Colonic mucosa (tissue), 4 donors: ENCODE measurements around the gene NCR2. TPM values are rescaled to one million over a fixed set of nuclear protein-coding genes. Genes with fewer than 3 reads are reported as not detected.
A peak's percentile ranks its signal among the peaks of the same experiment; 100 is the strongest.

Source experiments
- DNase-seq: peaks from one replicate; pipeline ENCODE4 v3.0.0-alpha.2; 2020
- H3K27ac ChIP-seq: fragments of 200-600 bp; one replicate; pipeline ENCODE4 v1.8.0; 2021
- H3K27me3 ChIP-seq: fragments of 200-600 bp; one replicate; pipeline ENCODE4 v1.8.0; 2021
- H3K36me3 ChIP-seq: fragments of 200-600 bp; one replicate; pipeline ENCODE4 v1.8.0; 2021
- H3K4me1 ChIP-seq: fragments of 200-600 bp; one replicate; pipeline ENCODE4 v1.8.0; 2021; ENCODE audit warnings: mild to moderate bottlenecking
- H3K4me3 ChIP-seq: fragments of 200-600 bp; one replicate; pipeline ENCODE4 v1.8.0; 2021
- H3K9ac ChIP-seq, 2 donors: one replicate each; pipeline ENCODE4 v1.7.0; 2013; ENCODE audit warnings: control low read depth in 2 of 2, low read depth in 2 of 2, low read length in 2 of 2
- H3K9me3 ChIP-seq: fragments of 200-600 bp; one replicate; pipeline ENCODE4 v1.8.0; 2021
- intact Hi-C: fragments of 100-400 bp; cut with DNase I; formaldehyde crosslinking; loops from one replicate; pipeline ENCODE4 v1.14.1; 2022
- total RNA-seq, 2 donors: library from RNA; stranded (reverse); fragmentation: NEBNext Ultra II Directional in 1 of 2; extraction: Animal tissue kit (Norgen Biotek cat#: 25700) in 1 of 2; gene quantifications; one replicate each; pipeline ENCODE4 v1.2.1, GENCODE V29; 2021
- TF ChIP-seq, protein P1 (sequence below): fragments of 200-600 bp; IDR thresholded peaks from one replicate; pipeline ENCODE4 v1.8.0; 2022; ENCODE audit warnings: antibody characterized with exemption, mild to moderate bottlenecking
- donor health status: healthy.
- donor health status: DM: no; HTN: no; CAD: no.
- donor health status: DM: no; HTN: no; CAD: no.

The NCR2 gene
- total RNA-seq, 2 donors from 2014 or later: not detected

DNA sequence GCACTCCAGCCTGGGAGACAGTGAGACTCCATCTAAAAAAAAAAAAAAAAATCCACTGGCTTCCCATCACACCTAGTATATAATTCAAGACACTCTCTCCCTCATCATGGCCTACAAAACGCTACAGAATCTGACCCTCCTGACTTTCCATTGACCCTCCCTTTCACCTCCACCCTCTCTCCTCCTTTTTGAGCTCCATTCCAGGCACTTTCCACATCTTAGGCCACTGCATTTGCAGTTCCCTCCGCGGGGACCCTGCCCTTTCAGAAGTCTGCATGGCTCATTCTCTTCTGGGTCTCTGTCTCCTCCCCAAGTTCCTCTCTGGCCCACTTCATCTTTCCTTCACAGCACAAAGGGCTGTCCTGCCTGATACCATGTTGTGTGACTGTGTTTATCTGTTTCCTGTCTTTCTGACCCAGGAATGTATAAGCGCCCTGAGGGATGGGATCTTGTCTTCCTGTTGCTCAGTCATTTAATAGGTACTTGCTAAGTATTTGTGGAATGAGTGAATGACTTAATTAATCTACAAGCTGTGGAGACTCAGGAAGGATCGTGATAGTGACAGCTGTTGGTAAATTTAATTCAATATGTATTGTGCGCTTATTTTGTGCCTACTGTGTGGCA lies 35.2 kb downstream of the NCR2 start:
- H3K9ac ChIP-seq: no peak overlapping the region
- intact Hi-C loops: no loop called here
- no peaks in the 10 kb centered on the region for H3K36me3 ChIP-seq
- no peak overlapping the region for H3K27ac ChIP-seq
- peaks cover 62% of the 10 kb centered on the region for H3K27me3 ChIP-seq
- H3K4me3 ChIP-seq: no peak overlapping the region
- H3K4me1 ChIP-seq: peaks cover 4% of the 10 kb centered on the region
- no peaks in the 10 kb centered on the region for H3K9me3 ChIP-seq
- DNase-seq: no peak
- TF ChIP-seq, protein P1, sequence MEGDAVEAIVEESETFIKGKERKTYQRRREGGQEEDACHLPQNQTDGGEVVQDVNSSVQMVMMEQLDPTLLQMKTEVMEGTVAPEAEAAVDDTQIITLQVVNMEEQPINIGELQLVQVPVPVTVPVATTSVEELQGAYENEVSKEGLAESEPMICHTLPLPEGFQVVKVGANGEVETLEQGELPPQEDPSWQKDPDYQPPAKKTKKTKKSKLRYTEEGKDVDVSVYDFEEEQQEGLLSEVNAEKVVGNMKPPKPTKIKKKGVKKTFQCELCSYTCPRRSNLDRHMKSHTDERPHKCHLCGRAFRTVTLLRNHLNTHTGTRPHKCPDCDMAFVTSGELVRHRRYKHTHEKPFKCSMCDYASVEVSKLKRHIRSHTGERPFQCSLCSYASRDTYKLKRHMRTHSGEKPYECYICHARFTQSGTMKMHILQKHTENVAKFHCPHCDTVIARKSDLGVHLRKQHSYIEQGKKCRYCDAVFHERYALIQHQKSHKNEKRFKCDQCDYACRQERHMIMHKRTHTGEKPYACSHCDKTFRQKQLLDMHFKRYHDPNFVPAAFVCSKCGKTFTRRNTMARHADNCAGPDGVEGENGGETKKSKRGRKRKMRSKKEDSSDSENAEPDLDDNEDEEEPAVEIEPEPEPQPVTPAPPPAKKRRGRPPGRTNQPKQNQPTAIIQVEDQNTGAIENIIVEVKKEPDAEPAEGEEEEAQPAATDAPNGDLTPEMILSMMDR: no peak

DNA sequence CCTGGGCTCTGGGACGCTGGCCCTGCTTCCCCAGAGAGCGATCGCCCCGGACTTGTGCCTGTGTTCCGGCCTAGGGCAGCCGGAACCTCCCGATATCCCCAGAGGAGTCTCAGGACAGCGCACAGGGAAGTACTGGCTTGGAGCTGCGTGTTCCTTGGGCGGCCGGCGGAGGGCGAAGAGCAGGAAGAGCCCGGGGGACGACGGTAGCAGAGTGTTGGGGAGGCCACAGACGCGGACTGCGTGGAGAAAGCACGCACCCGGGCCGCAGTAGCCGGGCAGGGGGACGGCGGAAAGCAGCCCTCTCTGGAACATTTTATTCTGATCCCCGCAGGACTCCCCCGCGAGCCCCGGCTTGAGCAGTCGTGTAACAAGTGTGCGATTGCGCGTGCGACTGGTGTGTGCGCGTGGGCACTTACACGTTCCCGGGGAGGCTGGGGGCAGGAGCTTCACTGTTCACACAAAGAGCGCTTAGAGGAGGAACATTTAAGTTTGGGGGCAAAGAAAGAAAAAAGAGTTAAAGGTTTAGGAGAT lies 36.1 kb downstream of the NCR2 start:
- intact Hi-C loops: no loop called here
- H3K27me3 ChIP-seq: peaks cover 62% of the 10 kb centered on the region
- TF ChIP-seq, protein P1: no peak
- H3K9ac ChIP-seq: no peak overlapping the region
- H3K27ac ChIP-seq: no peak overlapping the region
- H3K4me1 ChIP-seq: peaks cover 4% of the 10 kb centered on the region
- peak overlapping the region; percentile 28 for H3K4me3 ChIP-seq
- no peaks in the 10 kb centered on the region for H3K9me3 ChIP-seq
- H3K36me3 ChIP-seq: no peaks in the 10 kb centered on the region
- DNase-seq: peak; percentile 49

DNA sequence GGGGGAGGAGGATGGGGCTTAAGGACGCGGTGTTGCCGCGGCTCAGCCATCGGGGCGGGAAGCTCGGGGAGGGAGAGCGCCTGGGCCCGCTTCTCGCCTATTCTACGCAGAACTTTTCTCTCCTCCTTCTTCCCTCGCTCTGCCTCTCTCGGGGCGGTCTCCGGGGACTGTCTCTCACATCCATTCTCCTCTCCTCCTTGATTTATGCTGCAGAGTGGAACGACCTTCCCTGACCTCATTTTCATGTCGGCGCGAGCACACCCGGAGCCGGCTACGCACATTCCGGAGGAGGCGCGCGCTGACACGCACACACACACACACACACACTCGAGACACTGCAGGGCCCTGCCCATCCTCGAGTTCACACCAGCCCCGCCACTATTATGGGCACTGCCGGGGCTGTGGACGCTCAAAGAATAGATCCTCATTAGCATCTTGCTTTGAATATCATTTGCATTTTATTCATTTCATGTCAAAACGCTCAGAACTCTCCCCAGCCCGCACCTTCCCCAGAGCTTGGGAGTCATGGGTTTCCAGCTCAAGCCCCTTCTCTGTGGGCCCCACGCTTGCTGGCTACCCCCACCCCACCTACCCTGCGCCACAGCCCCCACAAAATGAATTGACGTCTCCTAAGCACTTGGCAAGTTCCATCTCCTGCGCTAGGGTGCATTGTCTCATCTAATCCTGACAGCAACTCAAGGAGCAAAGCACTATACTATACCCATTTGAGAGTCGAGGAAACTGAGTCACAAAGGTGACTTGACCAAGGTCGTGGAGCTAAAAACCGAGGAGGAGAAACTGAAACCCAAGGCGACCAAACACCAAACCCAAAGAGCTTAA lies 36.8 kb downstream of the NCR2 start:
- Histone ChIP-seq H3K36me3 (no peaks in the 10 kb centered on the region), H3K9ac (no peak overlapping the region), H3K4me1 (peaks cover 4% of the 10 kb centered on the region), H3K27me3 (peaks cover 69% of the 10 kb centered on the region), H3K4me3 (peak overlapping the region; percentile 28), H3K9me3 (no peaks in the 10 kb centered on the region), H3K27ac (no peak overlapping the region)
- DNase-seq: no peak
- intact Hi-C loops: no loop called here
- TF ChIP-seq, protein P1: no peak

DNA sequence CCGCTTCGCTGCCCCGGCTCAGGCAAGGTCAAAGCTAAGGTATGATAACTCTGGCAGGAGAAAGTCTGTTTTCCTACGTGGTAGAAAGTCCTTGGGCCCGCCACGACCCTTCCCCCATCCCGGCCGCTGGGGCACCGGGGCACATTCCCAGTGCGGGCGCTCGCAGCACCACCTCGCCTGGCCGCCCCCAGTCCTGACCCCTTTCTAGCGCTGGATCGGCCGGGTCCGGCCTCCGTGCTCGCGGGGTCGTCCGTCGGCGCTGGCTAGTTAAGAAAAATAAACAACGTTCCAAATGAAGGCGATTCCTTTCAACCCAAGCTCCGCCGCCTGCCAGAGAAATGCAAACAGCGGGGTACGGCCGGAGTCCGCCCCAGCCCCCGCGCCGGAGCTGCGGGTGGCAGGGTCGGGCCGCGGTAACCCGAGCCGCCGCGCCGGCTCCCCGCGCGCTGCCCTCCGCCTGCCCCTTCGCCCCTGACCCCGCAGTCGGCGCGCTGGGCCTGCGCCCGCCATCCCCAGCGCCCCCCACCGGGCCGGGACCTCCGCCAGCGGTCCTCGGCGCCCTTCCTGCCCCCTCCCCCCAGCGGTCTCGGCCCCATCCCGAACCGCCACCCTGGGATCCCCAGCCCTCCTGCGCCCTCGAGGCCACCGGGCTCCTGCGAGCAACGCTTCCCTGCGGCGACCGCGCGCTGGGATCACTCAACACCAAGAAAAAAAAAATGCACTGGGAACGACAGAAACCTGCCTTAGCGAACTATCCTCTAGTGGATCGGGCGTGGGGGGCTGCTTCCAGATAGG lies 37.6 kb downstream of the NCR2 start:
- Histone ChIP-seq H3K9me3 (no peaks in the 10 kb centered on the region), H3K4me1 (peaks cover 4% of the 10 kb centered on the region), H3K9ac (no peak overlapping the region), H3K36me3 (no peaks in the 10 kb centered on the region), H3K27me3 (peaks cover 74% of the 10 kb centered on the region), H3K4me3 (peak overlapping the region; percentile 3), H3K27ac (no peak overlapping the region)
- no peak for DNase-seq
- intact Hi-C loops: no loop called here
- TF ChIP-seq, protein P1: no peak

DNA sequence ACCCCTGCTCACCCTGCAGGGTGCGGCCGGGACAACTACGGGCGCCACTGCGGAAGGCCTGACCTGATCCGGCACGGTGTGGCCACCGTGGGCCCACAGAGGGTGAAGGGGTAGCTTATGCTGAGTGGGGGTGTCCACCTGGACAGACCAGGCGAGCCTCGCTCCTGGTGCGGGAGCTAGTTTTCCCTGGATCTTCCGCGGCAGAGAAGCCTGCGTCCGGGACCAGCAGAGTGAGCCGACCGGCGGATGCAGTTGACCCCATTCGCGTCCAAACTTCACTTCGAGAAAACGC lies 38.2 kb downstream of the NCR2 start:
- Histone ChIP-seq H3K27ac (no peak overlapping the region), H3K9ac (no peak overlapping the region), H3K4me3 (no peak overlapping the region), H3K4me1 (peaks cover 4% of the 10 kb centered on the region), H3K27me3 (peaks cover 74% of the 10 kb centered on the region), H3K36me3 (no peaks in the 10 kb centered on the region), H3K9me3 (no peaks in the 10 kb centered on the region)
- TF ChIP-seq, protein P1: no peak
- no peak for DNase-seq
- intact Hi-C loops: no loop called here
